Measurements from ENCODE around the gene PNMA3.
"Not testable (repeated sequence)": the region's sequence is repeated elsewhere in the genome, so short reads cannot be mapped to it uniquely, and the experiment has no call there.

PNMA3 gene

GRCh38 chrX:153064061-153064460, 7.8 kb downstream of the PNMA3 start:
- peaks cover 0 to 24% (median 0%) of the 10 kb centered on the region in 3 experiments for H3K27me3 ChIP-seq (ENCODE audit: control insufficient read depth in 3 of 3, insufficient read depth in 3 of 3, low read depth in 1 of 3, low read length in 3 of 3)
- no peak overlapping the region for H3K23ac ChIP-seq (ENCODE audit: low read depth, low read length, poor library complexity)
- H3K4me3 ChIP-seq (ENCODE audit: low read length in 2 of 2), result no peak overlapping the region
- no peak overlapping the region for H2AFZ ChIP-seq (ENCODE audit: low read length)
- H4K8ac ChIP-seq (ENCODE audit: low read depth, low read length), result no peak overlapping the region
- no peak overlapping the region for H3K14ac ChIP-seq (ENCODE audit: low read length)
- no peak overlapping the region for H3K4ac ChIP-seq (ENCODE audit: low read length)
- no peaks in the 10 kb centered on the region for H3K9me3 ChIP-seq (replicated peaks in 1 of 2; ENCODE audit: control insufficient read depth in 2 of 2, insufficient read depth in 1 of 2, low read depth in 1 of 2, low read length in 2 of 2)
- no peak for DNase-seq (ENCODE audit: low spot score)
- no peaks in the 10 kb centered on the region for H3K79me1 ChIP-seq (ENCODE audit: low read depth, low read length)
- H3K27ac ChIP-seq (replicated peaks; ENCODE audit: low read length), result no peak overlapping the region
- no CpG with 5 or more reads among the region's 2 CpGs for WGBS, 2 donors (ENCODE audit: extremely low coverage in 2 of 2, insufficient read length in 2 of 2, insufficient replicate concordance in 1 of 2)
- no peak overlapping the region for H3K9ac ChIP-seq (ENCODE audit: low read depth, low read length, poor library complexity)
- no peak overlapping the region for H2BK15ac ChIP-seq (ENCODE audit: low read length)
- H3K36me3 ChIP-seq (replicated peaks in 1 of 2; ENCODE audit: control insufficient read depth in 2 of 2, insufficient read depth in 2 of 2, low read length in 2 of 2), result no peaks in the 10 kb centered on the region
- no peak overlapping the region for H2BK5ac ChIP-seq (ENCODE audit: low read length)
- H3K4me1 ChIP-seq (ENCODE audit: control insufficient read depth in 2 of 2, insufficient read depth in 1 of 2, low read depth in 1 of 2, low read length in 2 of 2), result peaks cover 0 to 5% of the 10 kb centered on the region in 2 donors
- H3K4me2 ChIP-seq (ENCODE audit: insufficient read depth, low read length, poor library complexity, severe bottlenecking), result no peak overlapping the region
- no peak overlapping the region for H2BK120ac ChIP-seq (ENCODE audit: low read depth, low read length)
- no peak overlapping the region for H4K91ac ChIP-seq (ENCODE audit: low read depth, low read length, poor library complexity)
- no peak overlapping the region for H2AK5ac ChIP-seq (ENCODE audit: low read depth, low read length)
- no peak overlapping the region for H3K18ac ChIP-seq (ENCODE audit: low read length)
- no peak overlapping the region for H2BK12ac ChIP-seq (ENCODE audit: low read length)

- Histone ChIP-seq H4K91ac (ENCODE audit: low read depth, low read length, poor library complexity) (no peak overlapping the region), H3K9me3 (replicated peaks in 1 of 2; ENCODE audit: control insufficient read depth in 2 of 2, insufficient read depth in 1 of 2, low read depth in 1 of 2, low read length in 2 of 2) (no peaks in the 10 kb centered on the region), H3K18ac (ENCODE audit: low read length) (no peak overlapping the region), H2AK5ac (ENCODE audit: low read depth, low read length) (no peak overlapping the region), H3K23ac (ENCODE audit: low read depth, low read length, poor library complexity) (no peak overlapping the region), H3K27me3 (ENCODE audit: control insufficient read depth in 3 of 3, insufficient read depth in 3 of 3, low read depth in 1 of 3, low read length in 3 of 3) (peaks cover 0 to 24% (median 0%) of the 10 kb centered on the region in 3 experiments), H3K4me1 (ENCODE audit: control insufficient read depth in 2 of 2, insufficient read depth in 1 of 2, low read depth in 1 of 2, low read length in 2 of 2) (peaks cover 0 to 5% of the 10 kb centered on the region in 2 donors), H4K8ac (ENCODE audit: low read depth, low read length) (no peak overlapping the region), H3K14ac (ENCODE audit: low read length) (no peak overlapping the region), H3K36me3 (replicated peaks in 1 of 2; ENCODE audit: control insufficient read depth in 2 of 2, insufficient read depth in 2 of 2, low read length in 2 of 2) (no peaks in the 10 kb centered on the region), H2AFZ (ENCODE audit: low read length) (no peak overlapping the region), H2BK5ac (ENCODE audit: low read length) (no peak overlapping the region), H3K4me2 (ENCODE audit: insufficient read depth, low read length, poor library complexity, severe bottlenecking) (no peak overlapping the region), H2BK120ac (ENCODE audit: low read depth, low read length) (no peak overlapping the region), H3K4ac (ENCODE audit: low read length) (no peak overlapping the region), H3K79me1 (ENCODE audit: low read depth, low read length) (no peaks in the 10 kb centered on the region), H2BK12ac (ENCODE audit: low read length) (no peak overlapping the region), H2BK15ac (ENCODE audit: low read length) (no peak overlapping the region), H3K27ac (replicated peaks; ENCODE audit: low read length) (no peak overlapping the region), H3K9ac (ENCODE audit: low read depth, low read length, poor library complexity) (no peak overlapping the region), H3K4me3 (ENCODE audit: low read length in 2 of 2) (no peak overlapping the region)
- no peak for DNase-seq (ENCODE audit: low spot score)
- no CpG with 5 or more reads among the region's 6 CpGs for WGBS, 2 donors (ENCODE audit: extremely low coverage in 2 of 2, insufficient read length in 2 of 2, insufficient replicate concordance in 1 of 2)
These were observed 9.1 kb downstream of the PNMA3 start for GRCh38 chrX:153065389-153065788.

GRCh38 chrX:153066402-153066801, 10.1 kb downstream of the PNMA3 start:
- H3K14ac ChIP-seq (ENCODE audit: low read length); DNase-seq (ENCODE audit: low spot score); H3K36me3 ChIP-seq (replicated peaks in 1 of 2; ENCODE audit: control insufficient read depth in 2 of 2, insufficient read depth in 2 of 2, low read length in 2 of 2); H3K27ac ChIP-seq (replicated peaks; ENCODE audit: low read length); H2AFZ ChIP-seq (ENCODE audit: low read length); H3K79me1 ChIP-seq (ENCODE audit: low read depth, low read length); H3K9me3 ChIP-seq (replicated peaks in 1 of 2; ENCODE audit: control insufficient read depth in 2 of 2, insufficient read depth in 1 of 2, low read depth in 1 of 2, low read length in 2 of 2); H3K4me3 ChIP-seq (ENCODE audit: low read length in 2 of 2); H2BK15ac ChIP-seq (ENCODE audit: low read length); H4K91ac ChIP-seq (ENCODE audit: low read depth, low read length, poor library complexity); H3K4me2 ChIP-seq (ENCODE audit: insufficient read depth, low read length, poor library complexity, severe bottlenecking); H2BK12ac ChIP-seq (ENCODE audit: low read length); H3K23ac ChIP-seq (ENCODE audit: low read depth, low read length, poor library complexity); H3K4ac ChIP-seq (ENCODE audit: low read length); H3K4me1 ChIP-seq (ENCODE audit: control insufficient read depth in 2 of 2, insufficient read depth in 1 of 2, low read depth in 1 of 2, low read length in 2 of 2); H2AK5ac ChIP-seq (ENCODE audit: low read depth, low read length); H2BK120ac ChIP-seq (ENCODE audit: low read depth, low read length); H4K8ac ChIP-seq (ENCODE audit: low read depth, low read length); H3K9ac ChIP-seq (ENCODE audit: low read depth, low read length, poor library complexity); H3K18ac ChIP-seq (ENCODE audit: low read length); H2BK5ac ChIP-seq (ENCODE audit: low read length): not testable (repeated sequence)
- H3K27me3 ChIP-seq (ENCODE audit: control insufficient read depth in 3 of 3, insufficient read depth in 3 of 3, low read depth in 1 of 3, low read length in 3 of 3), result peaks cover 0 to 24% (median 0%) of the 10 kb centered on the region in 3 experiments
- WGBS, 2 donors (ENCODE audit: extremely low coverage in 2 of 2, insufficient read length in 2 of 2, insufficient replicate concordance in 1 of 2), result no CpG with 5 or more reads among the region's 12 CpGs

- not testable (repeated sequence) for H2BK120ac ChIP-seq (ENCODE audit: low read depth, low read length); H3K36me3 ChIP-seq (replicated peaks in 1 of 2; ENCODE audit: control insufficient read depth in 2 of 2, insufficient read depth in 2 of 2, low read length in 2 of 2); H3K23ac ChIP-seq (ENCODE audit: low read depth, low read length, poor library complexity); H2BK15ac ChIP-seq (ENCODE audit: low read length); DNase-seq (ENCODE audit: low spot score); H4K91ac ChIP-seq (ENCODE audit: low read depth, low read length, poor library complexity); H3K4me2 ChIP-seq (ENCODE audit: insufficient read depth, low read length, poor library complexity, severe bottlenecking); H3K9me3 ChIP-seq (replicated peaks in 1 of 2; ENCODE audit: control insufficient read depth in 2 of 2, insufficient read depth in 1 of 2, low read depth in 1 of 2, low read length in 2 of 2); H2AK5ac ChIP-seq (ENCODE audit: low read depth, low read length); H2AFZ ChIP-seq (ENCODE audit: low read length); H3K27ac ChIP-seq (replicated peaks; ENCODE audit: low read length); H2BK12ac ChIP-seq (ENCODE audit: low read length); H3K79me1 ChIP-seq (ENCODE audit: low read depth, low read length); H3K18ac ChIP-seq (ENCODE audit: low read length); H3K4me1 ChIP-seq (ENCODE audit: control insufficient read depth in 2 of 2, insufficient read depth in 1 of 2, low read depth in 1 of 2, low read length in 2 of 2); H3K4me3 ChIP-seq (ENCODE audit: low read length in 2 of 2); H3K14ac ChIP-seq (ENCODE audit: low read length); H4K8ac ChIP-seq (ENCODE audit: low read depth, low read length); H3K9ac ChIP-seq (ENCODE audit: low read depth, low read length, poor library complexity); H3K4ac ChIP-seq (ENCODE audit: low read length); H2BK5ac ChIP-seq (ENCODE audit: low read length); H3K27me3 ChIP-seq (ENCODE audit: control insufficient read depth in 3 of 3, insufficient read depth in 3 of 3, low read depth in 1 of 3, low read length in 3 of 3)
- WGBS, 2 donors (ENCODE audit: extremely low coverage in 2 of 2, insufficient read length in 2 of 2, insufficient replicate concordance in 1 of 2), result no CpG with 5 or more reads among the region's 76 CpGs
These were observed 15.8 kb downstream of the PNMA3 start, which contains the start of gene PNMA6A for GRCh38 chrX:153071909-153072583. PNMA6A (plus strand) TSS chrX:153072454; CDS start chrX:153073063, 609 bp downstream.

Data from neuronal stem cell (in vitro differentiated cells).